ENCODE data around the gene HYAL2.
A peak's percentile ranks its signal among the peaks of the same experiment; 100 is the strongest.

Gene HYAL2

GRCh38 chr3:50304601-50305000 is 17.9 kb downstream of the HYAL2 start:
- H3K4me3 ChIP-seq (ENCODE audit: low read depth, low read length): no peak overlapping the region
- TF ChIP-seq CTCF (IDR thresholded peaks at IDR 0.05; ENCODE audit: borderline replicate concordance, insufficient read depth, low read depth, low read length): no peak

GRCh38 chr3:50303013-50303815 is 19.3 kb downstream of the HYAL2 start, which contains the start of gene HYAL1:
HYAL1 (minus strand) TSS chr3:50303574; CDS start chr3:50302956, 618 bp downstream.
- no peak for TF ChIP-seq CTCF (IDR thresholded peaks at IDR 0.05; ENCODE audit: borderline replicate concordance, insufficient read depth, low read depth, low read length)
- no peak within 1 kb of the TSS for H3K4me3 ChIP-seq (ENCODE audit: low read depth, low read length)

GRCh38 chr3:50302095-50303012 is 20.2 kb downstream of the HYAL2 start:
- TF ChIP-seq CTCF (IDR thresholded peaks at IDR 0.05; ENCODE audit: borderline replicate concordance, insufficient read depth, low read depth, low read length): no peak
- H3K4me3 ChIP-seq (ENCODE audit: low read depth, low read length): no peak overlapping the region

- no peak overlapping the region for H3K4me3 ChIP-seq (ENCODE audit: low read depth, low read length)
- TF ChIP-seq CTCF (IDR thresholded peaks at IDR 0.05; ENCODE audit: borderline replicate concordance, insufficient read depth, low read depth, low read length): no peak
These were observed 21.8 kb downstream of the HYAL2 start for GRCh38 chr3:50300681-50301254.

- H3K4me3 ChIP-seq (ENCODE audit: low read depth, low read length): peak overlapping the region; percentile 55
- no peak for TF ChIP-seq CTCF (IDR thresholded peaks at IDR 0.05; ENCODE audit: borderline replicate concordance, insufficient read depth, low read depth, low read length)
These were observed 22.4 kb downstream of the HYAL2 start for GRCh38 chr3:50299929-50300680.

- TF ChIP-seq CTCF (IDR thresholded peaks at IDR 0.05; ENCODE audit: borderline replicate concordance, insufficient read depth, low read depth, low read length): no peak
- H3K4me3 ChIP-seq (ENCODE audit: low read depth, low read length): peak overlapping the region; percentile 55
These were observed 23.0 kb downstream of the HYAL2 start for GRCh38 chr3:50299638-50299928.

Measured in GM12875 (cell line).